SU-DHL-6 (cell line): Measurements from ENCODE around the gene JTB.

Experiments
- H2AFZ ChIP-seq: fragments of 200-600 bp; sonication (generic); 2 replicates; pipeline ENCODE4 v1.6.1; 2014; ENCODE audit warnings: low read depth, mild to moderate bottlenecking, moderate library complexity, mixed read lengths, antibody characterized with exemption, low read length; ENCODE audit not compliant: severe bottlenecking
- H3F3A ChIP-seq: fragments of 200-600 bp; shearing (Covaris generic); 2 replicates; pipeline ENCODE4 v1.6.0; 2016; ENCODE audit warnings: antibody characterized with exemption, mild to moderate bottlenecking; ENCODE audit not compliant: insufficient read depth
- H3K27ac ChIP-seq: fragments of 200-600 bp; sonication (generic); 2 replicates; pipeline ENCODE4 v1.5.1; 2016; ENCODE audit warnings: low read depth, mild to moderate bottlenecking, low read length, moderate library complexity, mixed read lengths
- H3K27me3 ChIP-seq: fragments of 200-600 bp; sonication (generic), shearing (Covaris generic); 2 replicates; pipeline ENCODE4 v1.6.0; 2014; ENCODE audit warnings: mild to moderate bottlenecking, low read length
- H3K36me3 ChIP-seq: fragments of 200-600 bp; sonication (generic); 2 replicates; pipeline ENCODE4 v1.6.1; 2014; ENCODE audit warnings: mild to moderate bottlenecking, low read length, mixed read lengths
- H3K4me2 ChIP-seq: fragments of 300-600, 200-600 bp; shearing (Covaris generic), sonication (generic); 2 replicates; pipeline ENCODE4 v1.6.0; 2014; ENCODE audit warnings: low read length, low read depth, mild to moderate bottlenecking; ENCODE audit not compliant: poor library complexity, severe bottlenecking
- H3K4me3 ChIP-seq: fragments of 200-600 bp; sonication (generic); 2 replicates; pipeline ENCODE4 v1.5.1; 2014; ENCODE audit warnings: antibody characterized with exemption, low read length, mild to moderate bottlenecking, mixed read lengths; ENCODE audit not compliant: insufficient read depth, poor library complexity, severe bottlenecking
- H3K79me2 ChIP-seq: fragments of 200-600 bp; sonication (generic); 2 replicates; pipeline ENCODE4 v1.6.1; 2014; ENCODE audit warnings: mild to moderate bottlenecking, low read length, moderate library complexity; ENCODE audit not compliant: insufficient read depth
- H3K9ac ChIP-seq: fragments of 200-600 bp; sonication (generic); 2 replicates; pipeline ENCODE4 v1.7.0; 2014; ENCODE audit warnings: mild to moderate bottlenecking, low read length
- H3K9me2 ChIP-seq: fragments of 200-600 bp; sonication (generic); replicated peaks from 2 replicates; pipeline ENCODE4 v1.6.1; 2014; ENCODE audit warnings: low read length; ENCODE audit not compliant: insufficient read depth
- H3K9me3 ChIP-seq: fragments of 200-600 bp; sonication (generic); 2 replicates; pipeline ENCODE4 v1.6.1; 2014; ENCODE audit warnings: low read length, mixed read lengths; ENCODE audit not compliant: insufficient read depth
- H4K20me1 ChIP-seq: fragments of 200-600 bp; sonication (generic); 2 replicates; pipeline ENCODE4 v1.6.1; 2014; ENCODE audit warnings: low read depth, mild to moderate bottlenecking, antibody characterized with exemption, low read length, moderate library complexity, mixed read lengths
- EZH2phosphoT487 ChIP-seq: fragments of 200-600 bp; sonication (generic), shearing (Covaris generic); conservative IDR thresholded peaks from 2 replicates; pipeline ENCODE4 v1.6.1; 2018; ENCODE audit warnings: mild to moderate bottlenecking, antibody characterized with exemption, low read length, moderate library complexity, mixed read lengths
- TF ChIP-seq, protein P1 (sequence below): fragments of 200-600 bp; sonication (generic); IDR thresholded peaks from one replicate; pipeline ENCODE4 v1.5.1; 2017; ENCODE audit warnings: antibody characterized with exemption, mild to moderate bottlenecking, low read length, moderate library complexity; ENCODE audit not compliant: insufficient read depth, poor library complexity, severe bottlenecking

Gene JTB

GRCh38 chr1:153939476-153939875, 38.0 kb downstream of the JTB start:
- H3K79me2 ChIP-seq = peaks cover 19% of the 10 kb centered on the region
- no peaks in the 10 kb centered on the region for H3K27me3 ChIP-seq
- peaks cover 2% of the 10 kb centered on the region; the same call in 1 of the 2 replicates for H3F3A ChIP-seq
- H3K9me2 ChIP-seq = no peaks in the 10 kb centered on the region
- no peak overlapping the region for H3K4me2 ChIP-seq
- no peak overlapping the region for H2AFZ ChIP-seq
- H3K36me3 ChIP-seq = no peaks in the 10 kb centered on the region
- no peaks in the 10 kb centered on the region for H4K20me1 ChIP-seq
- H3K9ac ChIP-seq = no peak overlapping the region
- no peaks in the 10 kb centered on the region for H3K9me3 ChIP-seq
- no peak overlapping the region for H3K4me3 ChIP-seq
- no peak overlapping the region for H3K27ac ChIP-seq
- no peak for TF ChIP-seq EZH2phosphoT487
- TF ChIP-seq, protein P1, sequence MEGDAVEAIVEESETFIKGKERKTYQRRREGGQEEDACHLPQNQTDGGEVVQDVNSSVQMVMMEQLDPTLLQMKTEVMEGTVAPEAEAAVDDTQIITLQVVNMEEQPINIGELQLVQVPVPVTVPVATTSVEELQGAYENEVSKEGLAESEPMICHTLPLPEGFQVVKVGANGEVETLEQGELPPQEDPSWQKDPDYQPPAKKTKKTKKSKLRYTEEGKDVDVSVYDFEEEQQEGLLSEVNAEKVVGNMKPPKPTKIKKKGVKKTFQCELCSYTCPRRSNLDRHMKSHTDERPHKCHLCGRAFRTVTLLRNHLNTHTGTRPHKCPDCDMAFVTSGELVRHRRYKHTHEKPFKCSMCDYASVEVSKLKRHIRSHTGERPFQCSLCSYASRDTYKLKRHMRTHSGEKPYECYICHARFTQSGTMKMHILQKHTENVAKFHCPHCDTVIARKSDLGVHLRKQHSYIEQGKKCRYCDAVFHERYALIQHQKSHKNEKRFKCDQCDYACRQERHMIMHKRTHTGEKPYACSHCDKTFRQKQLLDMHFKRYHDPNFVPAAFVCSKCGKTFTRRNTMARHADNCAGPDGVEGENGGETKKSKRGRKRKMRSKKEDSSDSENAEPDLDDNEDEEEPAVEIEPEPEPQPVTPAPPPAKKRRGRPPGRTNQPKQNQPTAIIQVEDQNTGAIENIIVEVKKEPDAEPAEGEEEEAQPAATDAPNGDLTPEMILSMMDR = no peak

DNA sequence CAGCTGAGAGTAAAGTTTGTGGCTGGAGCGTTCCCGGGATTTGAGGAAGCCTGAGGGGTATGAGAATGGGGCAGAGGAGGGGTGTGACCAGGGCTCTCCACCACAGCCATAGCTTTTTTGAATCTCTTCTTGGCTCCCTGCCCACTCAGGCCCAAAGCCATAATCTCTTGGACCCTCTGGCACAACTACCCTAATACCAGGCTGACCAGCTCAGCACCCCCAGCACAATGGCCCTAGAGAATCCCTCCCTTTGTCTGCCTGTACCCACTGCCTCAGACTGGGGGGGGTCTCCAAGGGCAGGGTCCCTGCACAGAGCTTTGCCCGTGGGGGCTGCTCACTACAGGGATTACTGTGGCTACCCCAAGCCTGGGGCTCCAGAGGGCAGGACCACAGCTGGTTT, 38.5 kb downstream of the JTB start:
- Histone ChIP-seq H3K27ac (no peak overlapping the region), H3K4me2 (no peak overlapping the region), H3K9ac (no peak overlapping the region), H4K20me1 (no peaks in the 10 kb centered on the region), H2AFZ (no peak overlapping the region), H3K4me3 (no peak overlapping the region), H3K9me3 (no peaks in the 10 kb centered on the region), H3K36me3 (no peaks in the 10 kb centered on the region), H3K27me3 (no peaks in the 10 kb centered on the region), H3F3A (no peaks in the 10 kb centered on the region), H3K9me2 (no peaks in the 10 kb centered on the region), H3K79me2 (peaks cover 14% of the 10 kb centered on the region; the same call in 1 of the 2 replicates)
- TF ChIP-seq, protein P1 = no peak
- TF ChIP-seq EZH2phosphoT487 = no peak

DNA sequence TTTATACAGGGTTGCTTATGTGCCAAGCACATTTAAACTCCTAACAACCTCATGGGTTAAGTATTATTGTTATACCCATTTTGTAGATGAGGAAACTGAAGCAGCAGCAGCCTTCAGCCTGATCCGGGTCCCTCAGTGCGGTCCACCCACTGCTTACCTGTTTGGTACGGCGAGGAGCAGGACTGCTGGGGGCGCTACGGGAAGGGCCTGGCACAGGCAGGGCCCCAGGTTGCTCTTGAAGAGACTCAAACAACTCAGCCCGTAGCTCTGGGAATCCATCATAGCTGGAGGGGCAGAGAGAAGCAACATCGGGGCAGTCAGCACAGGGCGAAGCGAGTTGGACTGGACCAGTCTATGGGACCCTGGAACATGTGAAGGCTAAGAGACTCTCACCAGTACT, 40.1 kb downstream of the JTB start:
- Histone ChIP-seq H3K4me3 (no peak overlapping the region), H3K27me3 (no peaks in the 10 kb centered on the region), H3K4me2 (no peak overlapping the region), H3K9ac (no peak overlapping the region), H4K20me1 (no peaks in the 10 kb centered on the region), H3F3A (no peaks in the 10 kb centered on the region), H3K79me2 (peaks cover under 1% of the 10 kb centered on the region; the same call in 1 of the 2 replicates), H3K9me2 (no peaks in the 10 kb centered on the region), H3K36me3 (no peaks in the 10 kb centered on the region), H3K27ac (no peak overlapping the region), H3K9me3 (no peaks in the 10 kb centered on the region), H2AFZ (no peak overlapping the region)
- TF ChIP-seq, protein P1 = no peak
- TF ChIP-seq EZH2phosphoT487 = no peak
